Coronary artery (tissue), 2 donors: ENCODE results near the gene OVAAL.

Source experiments
- DNase-seq: peaks from one replicate; pipeline ENCODE4 v3.0.0-alpha.2; 2017; ENCODE audit warnings: low spot score
- H3K27ac ChIP-seq, 2 donors: fragments of 200-600 bp; sonication (generic); one replicate each; pipeline ENCODE4 v1.5.1; 2016 to 2019
- H3K4me3 ChIP-seq: fragments of 200-600 bp; sonication (generic); 2 replicates; pipeline ENCODE4 v1.5.1; 2016; ENCODE audit warnings: mild to moderate bottlenecking, moderate library complexity
- CTCF ChIP-seq: fragments of 200-600 bp; sonication (generic); IDR thresholded peaks from one replicate; pipeline ENCODE4 v1.5.1; 2019; ENCODE audit warnings: antibody characterized with exemption

The OVAAL gene

GRCh38 chr1:180522213-180522515 lies 36.6 kb upstream of the OVAAL start:
- no peak for TF ChIP-seq CTCF
- Histone ChIP-seq H3K27ac (no peak overlapping the region), H3K4me3 (no peak overlapping the region)
- no peak for DNase-seq

GRCh38 chr1:180524160-180524914 lies 34.4 kb upstream of the OVAAL start:
- Histone ChIP-seq H3K27ac (no peak overlapping the region), H3K4me3 (no peak overlapping the region)
- DNase-seq, result no peak
- no peak for TF ChIP-seq CTCF

- DNase-seq, result no peak
- no peak for TF ChIP-seq CTCF
- no peak overlapping the region for H3K4me3 ChIP-seq
- H3K27ac ChIP-seq, result no peak overlapping the region
Observed at GRCh38 chr1:180524915-180525714, 33.6 kb upstream of the OVAAL start.

GRCh38 chr1:180525715-180526039 lies 33.1 kb upstream of the OVAAL start:
- no peak for DNase-seq
- H3K4me3 ChIP-seq, result no peak overlapping the region
- TF ChIP-seq CTCF, result no peak
- H3K27ac ChIP-seq, result no peak overlapping the region

- TF ChIP-seq CTCF, result no peak
- Histone ChIP-seq H3K4me3 (no peak overlapping the region), H3K27ac (no peak overlapping the region)
- DNase-seq, result no peak
Observed at GRCh38 chr1:180527101-180527669, 31.6 kb upstream of the OVAAL start.

- Histone ChIP-seq H3K4me3 (no peak overlapping the region), H3K27ac (no peak overlapping the region)
- TF ChIP-seq CTCF, result no peak
- no peak for DNase-seq
Observed at GRCh38 chr1:180528868-180529470, 29.8 kb upstream of the OVAAL start.
